GM21737 (cell line): ENCODE measurements around the gene MED10.

Experiments used
- ATAC-seq: cut with Tn5 transposase; IDR thresholded peaks from one replicate; pipeline ENCODE4 v1.9.1; 2021; ENCODE audit warnings: mild to moderate bottlenecking, moderate library complexity; ENCODE audit not compliant: unreplicated experiment

MED10 gene

DNA sequence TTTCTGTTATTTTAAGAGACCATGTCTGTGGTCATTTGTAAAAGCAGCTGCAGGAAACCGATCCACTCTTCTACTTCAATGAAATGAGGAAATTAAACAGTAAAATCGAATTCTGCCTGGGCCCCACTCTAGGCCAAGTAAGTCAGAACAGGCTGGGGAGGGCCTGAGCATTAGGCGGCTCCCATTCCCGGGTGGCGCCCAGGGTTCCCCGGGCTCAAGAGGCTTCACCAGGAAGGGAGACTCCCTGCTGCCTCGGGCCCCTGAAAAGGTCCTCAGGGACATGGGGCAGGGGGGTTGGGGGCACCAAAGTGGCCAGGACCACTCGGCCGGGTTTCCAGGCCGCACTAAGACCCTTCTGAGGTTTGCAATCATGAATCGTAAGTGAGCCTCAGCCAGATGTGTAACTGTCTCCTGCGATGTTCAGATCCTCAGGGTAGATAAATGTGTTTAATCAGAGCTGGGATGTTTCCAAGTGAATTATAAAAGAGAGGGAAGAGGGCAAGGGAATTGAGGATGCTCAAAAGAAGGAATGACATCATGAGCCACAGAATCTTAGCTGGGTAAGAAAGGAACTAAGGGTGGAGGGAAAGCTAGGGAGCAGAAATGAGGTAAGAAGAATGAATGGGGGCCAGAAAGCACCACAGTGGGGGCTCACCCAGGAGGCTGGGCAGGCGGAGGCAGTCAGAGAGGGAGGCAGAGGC, 24.6 kb downstream of the MED10 start:
- ATAC-seq: no peak

DNA sequence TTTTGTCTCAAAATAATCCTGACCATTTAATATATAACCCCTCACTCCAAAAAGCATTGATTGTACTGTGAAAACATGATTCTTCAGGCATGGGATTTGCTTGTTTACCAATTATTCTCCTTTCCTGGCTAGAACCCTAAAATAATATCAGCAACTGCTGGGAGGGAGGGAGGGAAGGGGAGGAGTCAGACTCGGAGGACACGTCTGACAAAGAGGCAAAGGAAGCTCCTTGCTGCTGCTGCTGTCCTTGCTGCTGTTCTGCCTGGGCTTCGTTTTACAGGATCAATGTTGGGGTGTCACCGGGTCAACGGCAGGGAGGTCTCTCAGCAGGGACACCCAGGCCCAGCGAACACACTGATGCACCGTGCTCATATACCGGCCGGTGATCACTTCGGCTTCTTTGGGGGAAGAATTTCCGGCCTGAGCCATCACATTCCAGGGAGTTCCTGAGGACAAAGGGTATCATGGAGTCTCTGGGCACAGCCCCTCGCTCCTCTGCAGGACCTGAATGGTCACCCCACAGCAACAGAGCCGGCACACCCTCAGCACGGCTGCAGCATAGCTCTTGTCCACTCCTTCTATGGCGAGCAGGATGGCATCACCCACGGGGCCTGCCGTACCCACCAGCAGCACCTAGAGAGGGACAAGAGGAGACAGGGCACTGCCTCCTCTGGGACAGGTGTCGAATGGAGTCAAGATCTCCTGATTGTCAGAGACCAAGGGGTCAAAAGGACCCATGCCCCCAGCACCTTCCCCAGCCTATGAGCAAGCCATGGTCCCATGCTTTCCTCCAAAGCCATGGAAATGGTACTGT, 27.9 kb downstream of the MED10 start:
- ATAC-seq: no peak

DNA sequence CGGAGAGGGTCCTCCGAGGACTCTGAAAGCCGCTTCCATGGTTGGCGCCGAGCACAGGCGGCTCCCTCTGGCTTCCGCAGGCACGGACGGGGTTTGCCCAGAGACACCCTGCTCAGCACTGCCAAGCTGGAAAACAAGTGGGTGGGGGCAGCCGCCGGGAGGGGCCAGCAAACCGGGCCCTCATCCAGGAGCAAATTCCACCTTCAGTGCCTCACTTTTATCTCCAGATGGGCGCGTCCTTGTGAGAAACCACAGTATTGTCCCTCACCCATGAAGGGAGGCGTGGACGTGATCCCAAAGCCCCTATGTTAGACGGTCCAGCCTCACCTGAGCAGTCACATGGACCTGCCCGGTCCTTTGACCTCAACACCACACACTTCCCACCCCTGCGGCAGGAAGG, 29.0 kb downstream of the MED10 start:
- ATAC-seq: no peak

DNA sequence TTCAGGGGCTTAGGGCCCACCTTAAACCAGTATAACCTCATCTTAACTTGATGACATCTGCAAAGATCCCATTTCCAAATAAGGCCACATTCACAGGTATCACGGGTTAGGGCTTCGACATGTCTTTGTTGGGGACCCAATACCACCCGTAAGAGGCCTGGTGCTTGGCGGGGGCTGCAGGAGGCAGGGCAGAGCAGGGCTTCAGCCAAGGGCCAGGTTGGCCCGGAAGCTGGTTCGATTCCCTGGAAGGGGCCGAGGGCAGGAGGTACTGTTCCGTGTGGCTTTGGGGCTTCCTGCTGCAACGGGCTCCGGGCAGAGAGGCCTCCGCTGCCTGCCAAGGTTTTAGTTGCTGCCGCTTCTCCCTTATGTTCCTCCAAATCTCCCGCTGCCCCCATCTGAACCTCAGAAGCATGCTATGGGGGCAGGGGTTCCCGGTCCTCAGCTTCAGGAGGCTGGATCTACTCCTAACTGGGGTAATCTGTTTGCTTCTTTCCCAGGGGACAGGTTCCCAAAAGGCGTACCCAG, 29.8 kb downstream of the MED10 start:
- ATAC-seq: no peak

DNA sequence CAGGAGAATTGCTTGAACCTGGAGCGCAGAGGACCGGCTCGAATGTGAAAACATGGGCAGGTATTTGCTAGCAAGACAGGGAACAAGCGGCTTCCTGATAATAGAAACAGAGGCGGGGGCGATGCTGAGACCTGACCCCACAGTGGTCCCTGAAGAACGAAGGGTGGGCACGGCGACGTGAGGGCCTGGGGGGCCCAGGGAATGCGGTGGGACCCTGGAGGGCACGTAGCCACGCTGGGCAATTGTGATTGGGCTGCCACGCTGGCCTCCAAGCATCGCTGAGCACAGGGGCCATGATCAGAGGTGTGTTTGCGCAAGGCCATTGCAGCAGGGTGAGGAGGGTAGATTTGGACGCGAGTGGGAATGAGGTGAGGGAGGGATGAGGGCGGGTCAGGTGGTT, 30.7 kb downstream of the MED10 start:
- no peak for ATAC-seq

DNA sequence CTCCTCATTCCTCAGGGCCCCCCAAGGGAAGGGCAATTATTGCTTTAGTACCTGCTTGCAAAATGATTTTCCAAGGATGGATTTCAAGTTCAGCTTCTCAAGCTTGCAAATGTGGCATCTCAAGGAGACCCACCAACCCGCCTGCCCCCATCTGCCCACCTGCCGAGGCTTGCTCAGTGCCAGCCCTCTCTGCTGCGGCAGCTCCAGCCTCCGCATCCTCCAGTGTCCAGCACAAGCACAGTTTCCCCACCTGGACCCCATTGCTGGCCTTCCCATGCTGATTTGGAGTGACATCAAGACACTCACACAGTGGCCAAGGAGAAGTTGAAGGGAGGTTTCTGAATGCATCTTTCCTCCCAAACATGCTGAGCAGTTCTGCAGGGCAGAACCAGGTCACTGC, 31.2 kb downstream of the MED10 start:
- no peak for ATAC-seq

DNA sequence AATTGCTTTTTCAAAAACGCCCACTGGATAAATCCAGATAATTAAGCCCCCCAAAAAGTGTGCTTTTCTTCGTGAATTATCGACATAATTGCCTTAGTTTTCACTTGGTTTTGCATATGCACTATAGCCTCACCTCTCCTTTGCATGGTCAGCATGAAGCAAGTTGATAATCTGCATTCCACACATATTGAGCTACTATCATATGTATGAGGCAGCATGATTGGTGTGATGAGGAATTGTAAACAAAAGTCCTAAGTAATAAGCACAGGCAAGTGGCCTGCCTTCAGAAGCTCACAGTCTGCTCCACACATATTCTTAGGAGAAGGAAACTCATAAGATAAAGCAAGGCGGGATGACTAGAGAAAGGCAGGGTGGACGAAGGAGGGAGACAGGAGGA, 33.8 kb downstream of the MED10 start:
- no peak for ATAC-seq

DNA sequence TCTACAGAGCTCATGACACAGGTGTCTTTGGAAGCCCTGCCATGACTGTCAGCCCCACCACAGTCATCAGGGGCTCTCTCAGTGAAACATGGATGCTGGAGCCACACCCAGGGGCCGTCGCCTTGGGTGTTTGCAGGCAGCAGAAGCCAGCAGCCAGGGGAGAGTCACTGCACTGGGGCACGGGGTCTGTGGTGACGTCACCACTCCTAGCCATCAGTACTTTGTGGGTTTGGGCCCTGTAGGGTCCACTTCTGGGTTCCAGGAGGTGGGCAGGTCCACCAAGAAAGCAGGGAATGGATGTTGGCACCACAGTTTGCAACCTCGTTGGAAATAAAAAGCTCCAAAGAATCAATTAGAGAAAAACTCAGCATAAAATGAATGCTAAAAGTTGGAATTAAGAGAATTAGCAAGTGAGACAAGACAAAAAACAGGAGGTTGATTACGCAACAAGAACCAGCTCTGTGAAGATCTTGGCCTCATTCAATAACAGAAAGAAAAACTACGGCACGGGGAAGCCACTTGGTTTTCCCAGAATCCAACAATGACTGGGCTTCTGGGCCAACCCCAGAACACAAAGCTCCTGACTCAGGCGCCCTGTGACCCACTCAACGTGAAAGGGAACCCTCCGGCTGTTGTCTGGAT, 34.3 kb downstream of the MED10 start:
- no peak for ATAC-seq

DNA sequence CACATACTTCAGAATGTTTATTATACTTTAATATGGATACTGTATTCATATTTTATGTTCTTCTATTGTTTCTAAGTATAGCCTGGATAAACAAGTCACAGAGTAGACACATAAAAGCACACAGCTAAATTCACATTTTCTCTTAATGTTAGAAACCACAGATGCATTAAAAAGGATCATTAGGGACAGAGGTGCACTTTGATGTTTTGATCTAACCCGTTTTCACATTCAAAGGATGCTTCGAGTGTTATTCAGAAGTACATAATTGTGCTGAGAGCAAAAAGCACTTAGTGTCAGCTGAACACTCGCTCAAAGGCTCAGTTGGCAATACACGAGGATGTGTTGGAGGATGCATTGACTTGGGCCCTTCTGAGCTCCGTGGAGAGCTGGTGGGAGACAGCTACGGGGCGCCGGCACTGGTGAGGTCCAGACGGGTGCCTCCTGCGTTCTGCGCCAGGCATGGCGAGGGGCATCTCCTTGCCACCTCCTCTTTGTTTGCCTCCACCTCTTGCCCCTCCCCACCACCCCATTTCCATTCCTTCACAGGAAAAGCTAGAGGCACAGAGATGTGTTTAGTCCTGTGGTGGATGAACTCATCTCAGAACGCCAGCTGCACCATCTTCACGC, 35.5 kb downstream of the MED10 start:
- ATAC-seq: no peak

DNA sequence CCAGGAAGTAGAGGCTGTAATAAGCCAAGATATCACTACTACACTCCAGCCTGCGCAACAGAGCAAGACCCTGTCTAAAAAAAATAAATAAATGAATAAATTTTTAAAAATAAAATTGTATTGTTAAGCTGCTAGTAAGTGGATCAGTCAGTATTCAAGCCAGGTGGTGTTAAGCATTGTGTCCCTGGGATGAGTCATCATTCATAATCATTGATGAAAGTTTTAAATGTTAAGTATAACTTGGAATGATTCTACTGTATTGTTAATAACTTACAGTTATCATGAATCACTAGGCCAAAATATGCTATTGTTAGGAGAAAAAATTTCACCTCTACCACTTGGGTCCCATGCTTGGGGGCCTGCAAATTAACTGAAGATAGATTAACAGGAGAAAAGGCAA, 38.2 kb downstream of the MED10 start:
- no peak for ATAC-seq

DNA sequence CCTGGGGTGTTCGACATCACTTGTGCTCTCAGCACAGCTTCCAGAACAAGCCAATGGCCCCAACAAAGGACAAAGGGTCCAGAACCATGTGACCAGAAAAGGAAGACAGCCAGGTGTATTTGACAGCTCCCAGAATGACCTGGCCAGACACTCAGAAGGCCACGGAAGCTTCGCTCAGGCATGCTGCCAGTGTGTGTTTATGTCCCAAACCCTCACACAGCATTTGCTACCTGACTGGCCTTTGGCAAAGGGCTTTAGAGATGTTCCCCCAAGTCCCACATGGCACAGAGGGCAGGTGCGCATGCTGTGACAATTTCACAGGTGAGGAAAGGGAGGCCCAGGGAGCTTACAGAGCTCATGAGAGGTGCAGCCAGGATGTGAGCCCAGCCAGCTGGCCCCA, 39.5 kb downstream of the MED10 start:
- ATAC-seq: no peak

DNA sequence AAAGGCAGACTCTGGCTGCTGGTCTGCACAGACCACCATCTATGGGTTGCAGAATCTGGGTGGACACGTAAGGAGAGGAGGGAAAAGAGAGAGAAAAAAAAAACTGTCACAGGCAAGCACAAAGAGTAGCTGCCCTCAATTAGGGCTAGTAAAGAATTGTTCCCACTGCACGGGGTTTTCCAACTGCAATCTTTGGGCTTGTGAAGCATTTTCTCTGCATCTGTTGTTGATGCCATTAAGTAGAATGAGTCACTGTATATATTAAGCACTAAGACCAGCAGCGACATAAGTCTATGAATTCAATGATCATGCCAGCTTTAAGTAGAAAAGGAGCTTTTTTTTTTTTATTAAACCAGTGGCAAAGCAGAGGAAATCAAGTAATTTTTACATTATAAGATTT, 40.2 kb downstream of the MED10 start:
- ATAC-seq: no peak

DNA sequence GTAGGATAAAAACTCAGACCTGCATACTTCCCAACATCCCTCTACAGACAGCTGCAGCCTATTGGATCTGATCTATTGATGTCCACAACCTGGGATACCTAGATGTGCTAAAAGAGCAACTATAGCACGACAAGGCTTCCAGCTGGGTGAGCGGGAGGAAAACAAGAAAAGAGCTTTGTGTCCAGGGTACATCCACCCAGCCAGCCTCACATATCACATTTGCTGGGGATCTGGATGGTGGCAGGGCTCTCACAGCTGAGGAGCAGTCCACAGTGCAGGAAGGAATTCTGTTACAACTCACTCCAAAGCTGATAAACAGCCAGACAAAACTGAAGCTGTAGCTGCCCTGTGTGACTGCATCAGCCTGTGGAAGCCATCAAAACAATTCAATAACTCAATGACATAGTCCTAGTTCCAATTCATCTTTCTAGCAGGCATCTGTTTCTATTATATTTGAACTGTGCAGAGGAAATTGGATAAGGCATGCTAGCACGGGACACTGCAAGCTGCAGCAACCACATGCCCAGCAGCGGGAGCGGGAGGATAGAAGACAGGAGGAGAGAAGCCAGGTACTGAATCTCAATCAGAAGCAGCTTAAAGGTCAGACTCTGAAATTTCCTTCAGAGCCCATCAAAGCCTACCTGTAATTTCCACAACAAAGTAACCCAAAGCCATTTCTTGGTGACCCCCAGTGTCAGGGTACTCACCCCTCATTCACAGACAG, 45.0 kb downstream of the MED10 start:
- ATAC-seq: no peak

DNA sequence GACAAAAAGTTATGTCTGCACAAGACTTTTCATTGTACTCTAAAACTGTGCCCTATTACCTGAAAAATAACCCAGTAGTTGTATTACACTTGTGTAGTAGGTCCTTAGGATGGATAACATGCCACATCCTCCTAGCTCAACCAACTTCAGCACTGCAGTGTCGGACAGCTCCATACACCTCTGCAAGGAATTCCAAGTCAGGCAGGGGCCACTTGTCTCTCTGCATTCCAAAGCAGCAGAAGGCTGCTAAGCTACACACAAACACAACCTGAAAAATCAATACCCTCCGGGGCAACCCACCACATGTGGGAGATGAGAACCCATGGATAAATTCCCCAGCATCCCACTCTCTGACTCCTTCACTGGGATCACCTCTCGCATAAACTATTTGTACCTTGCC, 50.2 kb downstream of the MED10 start:
- no peak for ATAC-seq

DNA sequence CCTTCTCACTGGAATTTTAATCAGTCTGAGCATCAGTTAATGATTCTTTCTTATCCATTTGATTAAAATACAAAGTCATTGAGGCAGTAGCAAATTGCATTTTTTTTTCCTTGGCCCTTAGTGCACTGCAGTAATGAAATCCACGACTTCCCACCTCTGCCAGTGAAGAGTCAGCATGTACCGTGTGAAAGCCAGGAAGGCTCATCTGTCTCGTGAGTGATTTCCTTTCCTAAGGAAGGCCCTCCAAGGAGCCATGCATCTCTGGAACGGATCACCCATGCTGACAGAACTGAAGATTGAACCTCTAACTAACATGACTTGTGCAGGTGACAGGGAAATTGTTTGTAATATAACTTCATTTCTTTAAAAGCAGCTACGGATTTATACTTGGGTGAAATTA, 51.6 kb downstream of the MED10 start:
- no peak for ATAC-seq

DNA sequence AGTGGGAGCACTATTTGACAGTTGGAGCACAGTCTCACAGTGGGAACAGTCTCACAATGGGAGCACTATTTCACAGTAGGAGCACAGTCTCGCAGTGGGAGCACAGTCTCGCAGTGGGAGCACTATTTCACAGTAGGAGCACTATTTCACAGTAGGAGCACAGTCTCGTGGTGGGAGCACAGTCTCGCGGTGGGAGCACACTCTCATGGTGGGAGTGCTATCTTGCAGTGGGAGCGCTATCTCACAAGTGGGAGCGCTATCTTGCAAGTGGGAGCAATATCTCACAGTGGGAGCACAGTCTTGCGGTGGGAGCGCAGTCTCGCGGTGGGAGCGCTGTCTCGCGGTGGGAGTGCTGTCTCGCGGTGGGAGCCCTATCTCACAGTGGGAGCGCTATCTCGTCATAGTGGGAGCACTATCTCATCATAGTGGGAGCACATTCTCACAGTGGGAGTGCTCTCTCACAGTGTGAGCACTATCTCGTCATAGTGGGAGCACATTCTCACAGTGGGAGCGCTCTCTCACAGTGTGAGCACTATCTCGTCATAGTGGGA, 56.1 kb downstream of the MED10 start:
- no peak for ATAC-seq
